DND-41 (cell line): ENCODE measurements around the gene TMOD4.

ENCODE experiments used
- ATAC-seq: fragments of 200-7000 bp; cut with Tn5 transposase; 3 replicates; pipeline ENCODE4 v1.9.1; 2021; ENCODE audit warnings: low read depth; ENCODE audit not compliant: insufficient read depth
- DNase-seq: peaks from one replicate; pipeline ENCODE4 v3.0.0-alpha.2; 2020
- H2AFZ ChIP-seq: 2 replicates; pipeline ENCODE4 v1.6.0; 2012; ENCODE audit warnings: low read depth, low read length
- H3K27ac ChIP-seq: 2 replicates; pipeline ENCODE4 v1.5.1; 2012; ENCODE audit warnings: low read length, inconsistent platforms
- H3K27me3 ChIP-seq: fragments of 200-600 bp; sonication (generic); 2 replicates; pipeline ENCODE4 v1.6.0; 2012; ENCODE audit warnings: low read length, mild to moderate bottlenecking, inconsistent platforms; ENCODE audit not compliant: insufficient read depth, poor library complexity
- H3K36me3 ChIP-seq: 2 replicates; pipeline ENCODE4 v1.5.1; 2012; ENCODE audit warnings: low read length, inconsistent platforms; ENCODE audit not compliant: insufficient read depth
- H3K4me1 ChIP-seq: 2 replicates; pipeline ENCODE4 v1.5.1; 2012; ENCODE audit warnings: mild to moderate bottlenecking, low read length; ENCODE audit not compliant: insufficient read depth
- H3K4me2 ChIP-seq: 2 replicates; pipeline ENCODE4 v1.6.0; 2012; ENCODE audit warnings: mild to moderate bottlenecking, moderate library complexity, low read length, inconsistent platforms; ENCODE audit not compliant: insufficient read depth
- H3K4me3 ChIP-seq, 2 experiments: fragments of 200-600 bp in 1 of 2; shearing (Covaris generic) in 1 of 2; 2 replicates each; pipeline ENCODE4 v1.5.1; 2012 to 2016; ENCODE audit warnings: inconsistent platforms in 2 of 2, low read length in 2 of 2, mild to moderate bottlenecking in 2 of 2, low read depth in 1 of 2, moderate library complexity in 1 of 2
- H3K79me2 ChIP-seq: 2 replicates; pipeline ENCODE4 v1.6.0; 2012; ENCODE audit warnings: low read length, inconsistent platforms; ENCODE audit not compliant: insufficient read depth
- H3K9ac ChIP-seq: 2 replicates; pipeline ENCODE4 v1.6.0; 2012; ENCODE audit warnings: low read depth, mild to moderate bottlenecking, inconsistent platforms, low read length, moderate library complexity
- H3K9me3 ChIP-seq: 2 replicates; pipeline ENCODE4 v1.5.1; 2012; ENCODE audit warnings: low read length, moderate library complexity, mild to moderate bottlenecking, inconsistent platforms; ENCODE audit not compliant: insufficient read depth, severe bottlenecking
- H4K20me1 ChIP-seq: 2 replicates; pipeline ENCODE4 v1.6.0; 2012; ENCODE audit warnings: low read length; ENCODE audit not compliant: insufficient read depth
- CTCF ChIP-seq: IDR thresholded peaks from 2 replicates; pipeline ENCODE4 v1.5.1; 2012; ENCODE audit warnings: borderline replicate concordance, low read length, moderate library complexity, mild to moderate bottlenecking; ENCODE audit not compliant: poor library complexity, severe bottlenecking; ENCODE audit errors: extremely low read depth
- EZH2 ChIP-seq: IDR thresholded peaks from 3 replicates; pipeline ENCODE4 v1.6.1; 2012; ENCODE audit warnings: borderline replicate concordance, low read depth, mild to moderate bottlenecking, moderate library complexity, low read length, inconsistent platforms; ENCODE audit not compliant: severe bottlenecking

Gene TMOD4

DNA sequence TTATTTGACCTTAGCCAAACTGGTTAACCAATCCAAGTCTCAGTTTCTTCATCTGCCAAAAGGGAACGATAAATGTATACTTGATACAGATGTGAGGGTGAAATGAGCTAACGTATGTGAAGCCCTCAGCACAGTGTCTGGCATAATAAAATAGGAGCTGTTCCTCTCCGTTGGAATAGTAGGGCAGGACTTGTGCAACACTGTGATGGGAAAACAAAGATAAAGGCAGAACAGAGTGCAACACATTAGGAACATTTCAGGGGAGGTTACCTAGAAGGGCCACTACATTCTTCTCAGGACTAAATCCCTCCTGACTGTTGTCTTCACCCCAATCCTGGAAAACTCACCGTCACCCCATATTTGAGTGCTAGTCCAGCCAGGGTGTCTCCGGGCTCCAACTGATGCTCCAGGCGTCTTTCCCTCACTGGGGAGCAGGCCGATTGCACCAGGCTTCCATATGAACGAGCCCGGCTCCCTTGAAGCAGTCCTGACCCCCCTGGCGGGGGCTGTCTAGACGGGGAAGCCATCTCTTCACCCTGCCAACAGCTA lies 11.0 kb downstream of the TMOD4 start:
- Histone ChIP-seq H4K20me1 (no peaks in the 10 kb centered on the region), H3K4me3 (peak overlapping the region; percentile 89 to 91; a peak in 3 of 4 replicates), H3K36me3 (peaks cover 44% of the 10 kb centered on the region), H3K27me3 (no peaks in the 10 kb centered on the region), H3K9ac (peak overlapping the region; percentile 71), H3K4me2 (peak overlapping the region; percentile 96), H3K4me1 (peaks cover 31% of the 10 kb centered on the region), H3K27ac (peak overlapping the region; percentile 90), H3K9me3 (no peaks in the 10 kb centered on the region), H3K79me2 (peaks cover 38% of the 10 kb centered on the region), H2AFZ (peak overlapping the region; percentile 91)
- DNase-seq (no peak), ATAC-seq (no peak; the same call in 1 of the 3 replicates)
- TF ChIP-seq CTCF (no peak), EZH2 (no peak)

GRCh38 chr1:151159373-151159772 lies 16.4 kb downstream of the TMOD4 start:
- H3K27ac ChIP-seq = peak overlapping the region; percentile 19; the same call in 1 of the 2 replicates
- no peak overlapping the region for H3K4me2 ChIP-seq
- H2AFZ ChIP-seq = no peak overlapping the region
- H3K36me3 ChIP-seq = peaks cover 39% of the 10 kb centered on the region
- no peaks in the 10 kb centered on the region for H4K20me1 ChIP-seq
- H3K79me2 ChIP-seq = peaks cover 14% of the 10 kb centered on the region
- H3K9ac ChIP-seq = no peak overlapping the region
- no peak for ATAC-seq
- H3K4me1 ChIP-seq = peaks cover 41% of the 10 kb centered on the region
- no peak overlapping the region for H3K4me3 ChIP-seq
- no peak for DNase-seq
- H3K27me3 ChIP-seq = no peaks in the 10 kb centered on the region
- TF ChIP-seq CTCF (no peak), EZH2 (no peak)
- no peaks in the 10 kb centered on the region for H3K9me3 ChIP-seq

GRCh38 chr1:151158751-151159251 lies 17.0 kb downstream of the TMOD4 start:
- no peak for TF ChIP-seq CTCF
- TF ChIP-seq EZH2 = no peak
- no peak overlapping the region for H3K4me2 ChIP-seq
- ATAC-seq (no peak), DNase-seq (no peak)
- peaks cover 9% of the 10 kb centered on the region for H3K79me2 ChIP-seq
- H3K27me3 ChIP-seq = no peaks in the 10 kb centered on the region
- H2AFZ ChIP-seq = no peak overlapping the region
- no peak overlapping the region for H3K4me3 ChIP-seq
- no peaks in the 10 kb centered on the region for H4K20me1 ChIP-seq
- H3K4me1 ChIP-seq = peaks cover 35% of the 10 kb centered on the region
- H3K9me3 ChIP-seq = no peaks in the 10 kb centered on the region
- H3K27ac ChIP-seq = peak overlapping the region; percentile 51; the same call in 1 of the 2 replicates
- no peak overlapping the region for H3K9ac ChIP-seq
- peaks cover 35% of the 10 kb centered on the region for H3K36me3 ChIP-seq

GRCh38 chr1:151158326-151158725 lies 17.5 kb downstream of the TMOD4 start:
- peaks cover 31% of the 10 kb centered on the region for H3K4me1 ChIP-seq
- no peak overlapping the region for H3K4me2 ChIP-seq
- TF ChIP-seq CTCF (no peak), EZH2 (no peak)
- no peaks in the 10 kb centered on the region for H4K20me1 ChIP-seq
- H3K9ac ChIP-seq = no peak overlapping the region
- no peak overlapping the region for H2AFZ ChIP-seq
- no peak for ATAC-seq
- H3K27me3 ChIP-seq = no peaks in the 10 kb centered on the region
- no peaks in the 10 kb centered on the region for H3K9me3 ChIP-seq
- DNase-seq = no peak
- H3K36me3 ChIP-seq = peaks cover 35% of the 10 kb centered on the region
- H3K27ac ChIP-seq = peak overlapping the region; percentile 51
- H3K4me3 ChIP-seq = no peak overlapping the region
- H3K79me2 ChIP-seq = peaks cover 6% of the 10 kb centered on the region
